Activated CD4-positive, alpha-beta T cell treated with anti-CD3 and anti-CD28 coated beads for 36 hours (primary cell): ENCODE results near the gene BTRC. TPM values are rescaled to one million over a fixed set of nuclear protein-coding genes. Genes with fewer than 3 reads are reported as not detected.

Source experiments
- ATAC-seq: fragments of 200-7000 bp; cut with Tn5 transposase; one replicate; pipeline ENCODE4 v1.10.0; 2021; ENCODE audit warnings: mild to moderate bottlenecking, moderate library complexity
- CTCF ChIA-PET: fragments of 350-600 bp; sonication (Branson Sonifier 250); formaldehyde crosslinking; loops from one replicate; lab custom pipeline; 2021; ENCODE audit warnings: antibody characterized with exemption; lab: Charles Lee
- POLR2A ChIA-PET: fragments of 350-600 bp; sonication (Branson Sonifier 250); formaldehyde crosslinking; loops from one replicate; lab custom pipeline; 2021; ENCODE audit warnings: antibody characterized with exemption, inconsistent platforms; lab: Charles Lee
- DNase-seq: peaks from one replicate; pipeline ENCODE4 v3.0.0-alpha.2; 2020
- H3K27ac Mint-ChIP-seq: one replicate; pipeline ENCODE4 v1.8.0; 2021; ENCODE audit warnings: mixed read lengths
- H3K27me3 Mint-ChIP-seq: one replicate; pipeline ENCODE4 v1.8.0; 2021; ENCODE audit warnings: mixed read lengths
- H3K36me3 Mint-ChIP-seq: one replicate; pipeline ENCODE4 v1.8.0; 2021; ENCODE audit warnings: low read depth, mixed read lengths
- H3K4me1 Mint-ChIP-seq: one replicate; pipeline ENCODE4 v1.8.0; 2021; ENCODE audit warnings: mixed read lengths
- H3K4me3 Mint-ChIP-seq: one replicate; pipeline ENCODE4 v1.8.0; 2021; ENCODE audit warnings: mild to moderate bottlenecking, moderate library complexity, mixed read lengths
- H3K9me3 Mint-ChIP-seq: one replicate; pipeline ENCODE4 v1.8.0; 2021; ENCODE audit warnings: low read depth, mixed read lengths
- intact Hi-C, 2 experiments: fragments of 100-400 bp; cut with DNase I in 1 of 2; cut with micrococcal nuclease in 1 of 2; formaldehyde crosslinking; loops; one replicate each; pipeline versions ENCODE4 v1.14.2 to v1.15.1; 2022 to 2024; cut with DNase I, micrococcal nuclease
- total RNA-seq, 2 experiments: library from RNA; stranded (reverse); gene quantifications; one replicate each; pipeline ENCODE4 v1.2.3, GENCODE V29; 2021

The BTRC gene
- total RNA-seq, 2 experiments from 2014 or later, result 15.5 to 18.7 TPM

GRCh38 chr10:101494650-101495049 is 140.7 kb downstream of the BTRC start:
- ChIA-PET CTCF (interaction anchor here (1.6 to 2.4 kb wide), 2 partner anchors 12 to 282 kb away, joined by 4 to 8 read pairs; no protein-coding TSS in a partner anchor), POLR2A (no interaction called here)
- intact Hi-C loops, result loop anchor here in 1 of 2 experiments (10.0 kb wide), 1 partner anchor 260 kb away; no protein-coding TSS in a partner anchor
- no peaks in the 10 kb centered on the region for H3K27me3 Mint-ChIP-seq
- H3K36me3 Mint-ChIP-seq, result no peaks in the 10 kb centered on the region
- DNase-seq, result no peak
- no peak for ATAC-seq
- H3K4me3 Mint-ChIP-seq, result no peak overlapping the region
- no peaks in the 10 kb centered on the region for H3K9me3 Mint-ChIP-seq
- peaks cover 2% of the 10 kb centered on the region for H3K4me1 Mint-ChIP-seq
- H3K27ac Mint-ChIP-seq, result no peak overlapping the region

GRCh38 chr10:101495324-101495925 is 141.5 kb downstream of the BTRC start:
- no peaks in the 10 kb centered on the region for H3K9me3 Mint-ChIP-seq
- H3K27me3 Mint-ChIP-seq, result no peaks in the 10 kb centered on the region
- ATAC-seq, result no peak
- intact Hi-C loops, result loop anchor here in 1 of 2 experiments (10.0 kb wide), 1 partner anchor 259 kb away; no protein-coding TSS in a partner anchor
- no peak overlapping the region for H3K4me3 Mint-ChIP-seq
- ChIA-PET CTCF (interaction anchor here (2.4 kb wide), 1 partner anchor 11 kb away, joined by 8 read pairs; no protein-coding TSS in a partner anchor), POLR2A (no interaction called here)
- no peak overlapping the region for H3K27ac Mint-ChIP-seq
- H3K4me1 Mint-ChIP-seq, result peaks cover 2% of the 10 kb centered on the region
- H3K36me3 Mint-ChIP-seq, result no peaks in the 10 kb centered on the region
- DNase-seq, result no peak

GRCh38 chr10:101504438-101504837 is 150.5 kb downstream of the BTRC start:
- H3K36me3 Mint-ChIP-seq, result no peaks in the 10 kb centered on the region
- intact Hi-C loops, result no loop called here
- ChIA-PET CTCF (interaction anchor here (0.6 to 1.3 kb wide), 2 partner anchors 202 to 1692 kb away, joined by 3 to 4 read pairs; no protein-coding TSS in a partner anchor), POLR2A (no interaction called here)
- no peak for ATAC-seq
- H3K27me3 Mint-ChIP-seq, result no peaks in the 10 kb centered on the region
- DNase-seq, result no peak
- H3K9me3 Mint-ChIP-seq, result no peaks in the 10 kb centered on the region
- no peak overlapping the region for H3K27ac Mint-ChIP-seq
- H3K4me3 Mint-ChIP-seq, result no peak overlapping the region
- no peaks in the 10 kb centered on the region for H3K4me1 Mint-ChIP-seq

- Mint-ChIP-seq H3K27ac (no peak overlapping the region), H3K4me1 (no peaks in the 10 kb centered on the region), H3K36me3 (no peaks in the 10 kb centered on the region), H3K9me3 (no peaks in the 10 kb centered on the region), H3K27me3 (no peaks in the 10 kb centered on the region), H3K4me3 (no peak overlapping the region)
- ChIA-PET POLR2A (no interaction called here), CTCF (interaction anchor here (0.6 to 2.0 kb wide), 4 partner anchors 8 to 955 kb away, joined by 3 to 10 read pairs (median 6); no protein-coding TSS in a partner anchor)
- DNase-seq (no peak), ATAC-seq (no peak)
- intact Hi-C loops, result no loop called here
These were observed 153.1 kb downstream of the BTRC start for GRCh38 chr10:101506829-101507661.

- no peaks in the 10 kb centered on the region for H3K36me3 Mint-ChIP-seq
- H3K27me3 Mint-ChIP-seq, result no peaks in the 10 kb centered on the region
- POLR2A ChIA-PET, result no interaction called here
- DNase-seq, result no peak
- H3K27ac Mint-ChIP-seq, result no peak overlapping the region
- intact Hi-C loops, result no loop called here
- CTCF ChIA-PET, result interaction anchor here (0.6 to 1.8 kb wide), 4 partner anchors 9 to 956 kb away, joined by 3 to 10 read pairs (median 3); no protein-coding TSS in a partner anchor
- no peak for ATAC-seq
- H3K4me1 Mint-ChIP-seq, result no peaks in the 10 kb centered on the region
- H3K9me3 Mint-ChIP-seq, result no peaks in the 10 kb centered on the region
- H3K4me3 Mint-ChIP-seq, result no peak overlapping the region
These were observed 153.9 kb downstream of the BTRC start for GRCh38 chr10:101507828-101508227.

GRCh38 chr10:101511938-101512337 is 158.0 kb downstream of the BTRC start:
- CTCF ChIA-PET, result no interaction called here
- H3K36me3 Mint-ChIP-seq, result peaks cover 2% of the 10 kb centered on the region
- DNase-seq (no peak), ATAC-seq (no peak)
- H3K4me1 Mint-ChIP-seq, result no peaks in the 10 kb centered on the region
- no peak overlapping the region for H3K4me3 Mint-ChIP-seq
- POLR2A ChIA-PET, result no interaction called here
- H3K27ac Mint-ChIP-seq, result no peak overlapping the region
- no peaks in the 10 kb centered on the region for H3K9me3 Mint-ChIP-seq
- H3K27me3 Mint-ChIP-seq, result no peaks in the 10 kb centered on the region
- intact Hi-C loops, result no loop called here

- no peaks in the 10 kb centered on the region for H3K27me3 Mint-ChIP-seq
- no peak for DNase-seq
- H3K9me3 Mint-ChIP-seq, result no peaks in the 10 kb centered on the region
- no peak overlapping the region for H3K27ac Mint-ChIP-seq
- intact Hi-C loops, result no loop called here
- H3K36me3 Mint-ChIP-seq, result peaks cover 2% of the 10 kb centered on the region
- POLR2A ChIA-PET, result no interaction called here
- H3K4me1 Mint-ChIP-seq, result no peaks in the 10 kb centered on the region
- no peak overlapping the region for H3K4me3 Mint-ChIP-seq
- CTCF ChIA-PET, result no interaction called here
- no peak for ATAC-seq
These were observed 158.8 kb downstream of the BTRC start for GRCh38 chr10:101512738-101513137.

GRCh38 chr10:101513733-101514132 is 159.8 kb downstream of the BTRC start:
- ATAC-seq, result no peak
- Mint-ChIP-seq H3K27ac (no peak overlapping the region), H3K4me1 (no peaks in the 10 kb centered on the region), H3K27me3 (no peaks in the 10 kb centered on the region), H3K36me3 (peaks cover 2% of the 10 kb centered on the region), H3K9me3 (no peaks in the 10 kb centered on the region), H3K4me3 (no peak overlapping the region)
- CTCF ChIA-PET, result interaction anchor here (0.6 to 0.7 kb wide), 2 partner anchors 52 to 299 kb away, joined by 3 to 6 read pairs; no protein-coding TSS in a partner anchor
- no peak for DNase-seq
- intact Hi-C loops, result no loop called here
- POLR2A ChIA-PET, result no interaction called here

- POLR2A ChIA-PET, result no interaction called here
- intact Hi-C loops, result no loop called here
- no peak overlapping the region for H3K4me3 Mint-ChIP-seq
- no peaks in the 10 kb centered on the region for H3K27me3 Mint-ChIP-seq
- no peak for DNase-seq
- CTCF ChIA-PET, result interaction anchor here (1.0 to 2.2 kb wide), 3 partner anchors 10 to 23 kb away, joined by 3 to 7 read pairs (median 5); no protein-coding TSS in a partner anchor
- no peak for ATAC-seq
- no peaks in the 10 kb centered on the region for H3K4me1 Mint-ChIP-seq
- peaks cover 6% of the 10 kb centered on the region for H3K36me3 Mint-ChIP-seq
- no peaks in the 10 kb centered on the region for H3K9me3 Mint-ChIP-seq
- H3K27ac Mint-ChIP-seq, result no peak overlapping the region
These were observed 171.9 kb downstream of the BTRC start for GRCh38 chr10:101525848-101526247.

- ChIA-PET POLR2A (no interaction called here), CTCF (interaction anchor here (0.7 kb wide), 1 partner anchor 79 kb away, joined by 3 read pairs; no protein-coding TSS in a partner anchor)
- DNase-seq (no peak), ATAC-seq (no peak)
- Mint-ChIP-seq H3K4me1 (no peaks in the 10 kb centered on the region), H3K36me3 (peaks cover 2% of the 10 kb centered on the region), H3K4me3 (no peak overlapping the region), H3K9me3 (no peaks in the 10 kb centered on the region), H3K27ac (no peak overlapping the region), H3K27me3 (no peaks in the 10 kb centered on the region)
- intact Hi-C loops, result no loop called here
These were observed 175.2 kb downstream of the BTRC start for GRCh38 chr10:101529207-101529606.

- no peak for DNase-seq
- CTCF ChIA-PET, result interaction anchor here (0.7 kb wide), 1 partner anchor 12 kb away, joined by 3 read pairs; no protein-coding TSS in a partner anchor
- POLR2A ChIA-PET, result no interaction called here
- Mint-ChIP-seq H3K36me3 (peaks cover 5% of the 10 kb centered on the region), H3K4me3 (no peak overlapping the region), H3K4me1 (no peaks in the 10 kb centered on the region), H3K27me3 (no peaks in the 10 kb centered on the region), H3K27ac (no peak overlapping the region), H3K9me3 (no peaks in the 10 kb centered on the region)
- ATAC-seq, result no peak
- intact Hi-C loops, result no loop called here
These were observed 176.0 kb downstream of the BTRC start for GRCh38 chr10:101529725-101530553.
